HL-60 (cell line): ENCODE results near the gene ITIH4.

Experiments
- DNase-seq, 2 experiments: peaks; one replicate each; pipeline ENCODE4 v3.0.0-alpha.2; 2010 to 2020; ENCODE audit warnings: low read depth in 1 of 2, low spot score in 1 of 2
- H3K27ac ChIP-seq: fragments of 250-450 bp; sonication (Bioruptor Pico); replicated peaks from 2 replicates; pipeline ENCODE4 v1.5.1; 2020; ENCODE audit warnings: mild to moderate bottlenecking, moderate library complexity
- H3K27me3 ChIP-seq: fragments of 250-450 bp; sonication (Bioruptor Pico); 2 replicates; pipeline ENCODE4 v1.5.1; 2021; ENCODE audit warnings: mild to moderate bottlenecking, moderate library complexity; ENCODE audit not compliant: insufficient read depth, poor library complexity, severe bottlenecking
- H3K4me3 ChIP-seq: replicated peaks from 2 replicates; pipeline ENCODE4 v1.5.1; 2011; ENCODE audit warnings: mild to moderate bottlenecking, control low read depth, low read length; ENCODE audit not compliant: insufficient read depth
- GABPA ChIP-seq: IDR thresholded peaks from 2 replicates; pipeline ENCODE4 v1.6.1; 2012; ENCODE audit warnings: low read depth
- POLR2AphosphoS5 ChIP-seq: IDR thresholded peaks from 2 replicates; pipeline ENCODE4 v1.6.1; 2012; ENCODE audit warnings: low read depth
- SPI1 ChIP-seq: IDR thresholded peaks from 2 replicates; pipeline ENCODE4 v1.6.1; 2012; ENCODE audit warnings: low read depth, mild to moderate bottlenecking, borderline replicate concordance
- long read RNA-seq: library from polyadenylated mRNA; unstranded; transcript quantifications from one replicate; pipeline ENCODE4 v2.0.0, GENCODE V29; 2020
- TF ChIP-seq, protein P1 (sequence below): IDR thresholded peaks from 2 replicates; pipeline ENCODE4 v1.6.1; 2012; ENCODE audit warnings: low read depth; ENCODE audit not compliant: insufficient replicate concordance
- TF ChIP-seq, protein P2 (sequence below): IDR thresholded peaks from one replicate; pipeline ENCODE4 v1.5.1; 2011; ENCODE audit warnings: low read length, control low read depth, inconsistent platforms; ENCODE audit not compliant: insufficient read depth

ITIH4 gene
- long read RNA-seq, result 0 reads

DNA sequence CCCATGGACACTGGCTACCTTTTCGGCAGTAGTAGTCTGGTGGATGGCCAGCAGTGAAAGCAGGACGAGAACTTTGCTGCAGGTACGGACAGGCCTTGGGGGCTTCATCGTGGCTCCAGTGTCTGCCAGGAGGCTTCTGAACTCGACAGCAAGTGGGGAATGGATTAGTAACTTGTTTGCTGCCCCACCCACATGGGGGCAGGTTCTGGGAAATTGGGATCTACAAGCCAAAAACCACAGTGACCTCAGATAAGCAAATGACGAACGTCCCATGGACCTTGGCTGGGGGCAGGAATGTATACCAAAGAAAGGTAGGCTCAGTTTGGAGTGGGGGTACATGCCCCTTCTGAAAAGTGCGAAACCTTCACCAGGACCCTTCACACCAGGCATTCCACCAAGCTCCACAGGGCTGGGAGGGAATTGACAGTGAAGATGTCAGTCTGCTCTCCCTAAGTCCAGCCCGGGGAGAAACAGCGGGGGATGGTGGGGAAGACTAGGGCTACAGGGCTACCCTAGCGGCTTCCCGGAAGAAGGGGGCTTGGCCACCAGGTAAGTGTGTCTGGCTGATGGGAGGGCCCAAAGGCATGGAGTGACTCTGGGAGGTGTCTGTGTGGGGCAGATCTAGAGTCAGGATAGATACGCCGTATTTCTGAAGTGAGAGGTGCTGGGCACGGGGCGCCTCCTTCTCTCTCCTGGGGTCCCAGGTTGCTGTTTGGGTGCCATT, at the start of gene ITIH4:
TSS of gene ITIH4 (minus strand) at position 138 of the 724 bp plus-strand sequence. CDS start at position 108, 30 bp downstream.
- no peak within 1 kb of the TSS for H3K27ac ChIP-seq
- TF ChIP-seq SPI1 (no peak), GABPA (no peak), POLR2AphosphoS5 (no peak)
- TF ChIP-seq, protein P1, sequence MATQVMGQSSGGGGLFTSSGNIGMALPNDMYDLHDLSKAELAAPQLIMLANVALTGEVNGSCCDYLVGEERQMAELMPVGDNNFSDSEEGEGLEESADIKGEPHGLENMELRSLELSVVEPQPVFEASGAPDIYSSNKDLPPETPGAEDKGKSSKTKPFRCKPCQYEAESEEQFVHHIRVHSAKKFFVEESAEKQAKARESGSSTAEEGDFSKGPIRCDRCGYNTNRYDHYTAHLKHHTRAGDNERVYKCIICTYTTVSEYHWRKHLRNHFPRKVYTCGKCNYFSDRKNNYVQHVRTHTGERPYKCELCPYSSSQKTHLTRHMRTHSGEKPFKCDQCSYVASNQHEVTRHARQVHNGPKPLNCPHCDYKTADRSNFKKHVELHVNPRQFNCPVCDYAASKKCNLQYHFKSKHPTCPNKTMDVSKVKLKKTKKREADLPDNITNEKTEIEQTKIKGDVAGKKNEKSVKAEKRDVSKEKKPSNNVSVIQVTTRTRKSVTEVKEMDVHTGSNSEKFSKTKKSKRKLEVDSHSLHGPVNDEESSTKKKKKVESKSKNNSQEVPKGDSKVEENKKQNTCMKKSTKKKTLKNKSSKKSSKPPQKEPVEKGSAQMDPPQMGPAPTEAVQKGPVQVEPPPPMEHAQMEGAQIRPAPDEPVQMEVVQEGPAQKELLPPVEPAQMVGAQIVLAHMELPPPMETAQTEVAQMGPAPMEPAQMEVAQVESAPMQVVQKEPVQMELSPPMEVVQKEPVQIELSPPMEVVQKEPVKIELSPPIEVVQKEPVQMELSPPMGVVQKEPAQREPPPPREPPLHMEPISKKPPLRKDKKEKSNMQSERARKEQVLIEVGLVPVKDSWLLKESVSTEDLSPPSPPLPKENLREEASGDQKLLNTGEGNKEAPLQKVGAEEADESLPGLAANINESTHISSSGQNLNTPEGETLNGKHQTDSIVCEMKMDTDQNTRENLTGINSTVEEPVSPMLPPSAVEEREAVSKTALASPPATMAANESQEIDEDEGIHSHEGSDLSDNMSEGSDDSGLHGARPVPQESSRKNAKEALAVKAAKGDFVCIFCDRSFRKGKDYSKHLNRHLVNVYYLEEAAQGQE, result no peak
- TF ChIP-seq, protein P2, sequence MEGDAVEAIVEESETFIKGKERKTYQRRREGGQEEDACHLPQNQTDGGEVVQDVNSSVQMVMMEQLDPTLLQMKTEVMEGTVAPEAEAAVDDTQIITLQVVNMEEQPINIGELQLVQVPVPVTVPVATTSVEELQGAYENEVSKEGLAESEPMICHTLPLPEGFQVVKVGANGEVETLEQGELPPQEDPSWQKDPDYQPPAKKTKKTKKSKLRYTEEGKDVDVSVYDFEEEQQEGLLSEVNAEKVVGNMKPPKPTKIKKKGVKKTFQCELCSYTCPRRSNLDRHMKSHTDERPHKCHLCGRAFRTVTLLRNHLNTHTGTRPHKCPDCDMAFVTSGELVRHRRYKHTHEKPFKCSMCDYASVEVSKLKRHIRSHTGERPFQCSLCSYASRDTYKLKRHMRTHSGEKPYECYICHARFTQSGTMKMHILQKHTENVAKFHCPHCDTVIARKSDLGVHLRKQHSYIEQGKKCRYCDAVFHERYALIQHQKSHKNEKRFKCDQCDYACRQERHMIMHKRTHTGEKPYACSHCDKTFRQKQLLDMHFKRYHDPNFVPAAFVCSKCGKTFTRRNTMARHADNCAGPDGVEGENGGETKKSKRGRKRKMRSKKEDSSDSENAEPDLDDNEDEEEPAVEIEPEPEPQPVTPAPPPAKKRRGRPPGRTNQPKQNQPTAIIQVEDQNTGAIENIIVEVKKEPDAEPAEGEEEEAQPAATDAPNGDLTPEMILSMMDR, result no peak
- no peak within 1 kb of the TSS for H3K4me3 ChIP-seq
- DNase-seq, result no peak
- H3K27me3 ChIP-seq, result no peaks in the 10 kb centered on the region

DNA sequence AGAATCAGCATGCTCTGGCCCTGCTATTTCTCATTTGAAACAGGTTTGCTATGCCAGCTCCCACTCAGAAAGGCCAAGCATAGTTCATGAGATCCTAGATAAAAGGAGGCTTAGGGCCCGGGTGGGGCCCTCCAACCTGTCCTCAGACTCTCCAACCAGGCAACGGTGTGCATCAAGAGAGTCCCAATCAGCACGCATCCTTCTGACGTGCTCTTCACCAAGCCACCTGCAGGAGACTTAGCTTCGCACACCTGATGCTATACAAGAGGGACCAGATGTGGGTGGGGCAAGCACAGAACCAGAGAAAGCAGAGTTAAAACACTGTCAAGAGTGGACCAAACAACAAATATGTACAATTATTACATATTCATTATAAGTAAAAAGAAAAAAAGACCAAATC, 49.6 kb upstream of the ITIH4 start:
- TF ChIP-seq GABPA (no peak), SPI1 (no peak), POLR2AphosphoS5 (no peak)
- TF ChIP-seq, protein P2, result no peak
- TF ChIP-seq, protein P1, result no peak
- H3K27me3 ChIP-seq, result no peaks in the 10 kb centered on the region
- no peak overlapping the region for H3K4me3 ChIP-seq
- no peak for DNase-seq
- no peak overlapping the region for H3K27ac ChIP-seq

DNA sequence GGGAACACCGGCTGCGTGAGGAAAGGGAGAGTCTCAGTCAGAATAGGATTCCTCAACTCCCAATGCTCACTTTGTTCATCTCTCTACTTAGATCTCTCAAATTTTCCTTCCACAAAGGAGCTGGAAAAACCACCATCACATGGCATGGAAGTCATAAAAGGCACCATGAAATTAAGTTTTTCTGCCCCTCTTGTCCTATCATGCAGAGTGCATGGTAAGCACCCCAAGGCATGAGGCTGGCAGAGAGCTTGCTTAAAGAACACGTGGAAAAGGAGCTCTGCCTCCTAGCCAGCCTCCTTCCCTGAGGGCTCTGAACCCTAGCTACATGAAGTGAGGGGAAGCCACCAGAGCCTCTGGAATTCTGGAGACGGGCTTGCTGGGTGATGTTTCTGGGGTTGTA, 49.1 kb upstream of the ITIH4 start:
- no peak for TF ChIP-seq POLR2AphosphoS5

DNA sequence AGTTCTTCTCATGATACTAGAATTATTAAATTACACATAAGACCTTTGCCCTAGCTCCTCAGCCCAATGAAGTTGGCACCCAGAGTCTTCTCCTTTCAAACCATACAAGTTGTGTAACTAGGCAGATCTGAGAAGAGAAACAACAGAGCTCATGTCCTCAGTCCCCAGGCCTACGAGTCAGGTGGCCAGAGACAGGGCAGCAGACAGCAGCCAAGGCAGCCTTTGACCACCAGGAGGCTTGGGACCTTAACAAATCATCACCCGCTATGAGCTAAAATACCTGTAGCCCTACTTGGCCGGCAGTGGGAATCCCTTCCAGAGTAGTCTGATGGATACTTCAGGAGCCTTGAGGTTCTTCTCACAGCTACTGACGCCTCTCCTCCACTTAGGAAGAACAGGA, 48.6 kb upstream of the ITIH4 start:
- no peak overlapping the region for H3K27ac ChIP-seq
- no peak overlapping the region for H3K4me3 ChIP-seq
- no peaks in the 10 kb centered on the region for H3K27me3 ChIP-seq

More for the DNA sequence above, 49.1 kb upstream of the ITIH4 start:
- DNase-seq, result no peak
- Histone ChIP-seq H3K27me3 (no peaks in the 10 kb centered on the region), H3K27ac (no peak overlapping the region), H3K4me3 (no peak overlapping the region)

More for the DNA sequence above, 48.6 kb upstream of the ITIH4 start:
- TF ChIP-seq, protein P2, result peak; percentile 2
- no peak for TF ChIP-seq POLR2AphosphoS5
- DNase-seq, result no peak
